GM23248 (cell line): ENCODE measurements around the gene ZNF226.

ENCODE experiments used
- EZH2 ChIP-seq: fragments of 200-600 bp; sonication (generic); IDR thresholded peaks from 2 replicates; pipeline ENCODE4 v1.6.1; 2018; ENCODE audit warnings: antibody characterized with exemption, mild to moderate bottlenecking; ENCODE audit not compliant: insufficient read depth, poor library complexity, severe bottlenecking
- EZH2phosphoT487 ChIP-seq: fragments of 200-600 bp; sonication (generic); IDR thresholded peaks from 2 replicates; pipeline ENCODE4 v1.6.1; 2018; ENCODE audit warnings: antibody characterized with exemption, moderate library complexity, mild to moderate bottlenecking, low read depth; ENCODE audit not compliant: insufficient read depth

GRCh38 chr19:44192127-44192526 lies 27.2 kb downstream of the ZNF226 start:
- TF ChIP-seq EZH2phosphoT487 (no peak), EZH2 (no peak)
